Fibroblast of gingiva (primary cell): Measurements from ENCODE around the gene SLC38A9.
"Not testable (repeated sequence)": the region's sequence is repeated elsewhere in the genome, so short reads cannot be mapped to it uniquely, and the experiment has no call there.

ENCODE experiments used
- DNase-seq: peaks from one replicate; pipeline ENCODE4 v3.0.0-alpha.2; 2011; ENCODE audit warnings: low read depth

SLC38A9 gene

DNA sequence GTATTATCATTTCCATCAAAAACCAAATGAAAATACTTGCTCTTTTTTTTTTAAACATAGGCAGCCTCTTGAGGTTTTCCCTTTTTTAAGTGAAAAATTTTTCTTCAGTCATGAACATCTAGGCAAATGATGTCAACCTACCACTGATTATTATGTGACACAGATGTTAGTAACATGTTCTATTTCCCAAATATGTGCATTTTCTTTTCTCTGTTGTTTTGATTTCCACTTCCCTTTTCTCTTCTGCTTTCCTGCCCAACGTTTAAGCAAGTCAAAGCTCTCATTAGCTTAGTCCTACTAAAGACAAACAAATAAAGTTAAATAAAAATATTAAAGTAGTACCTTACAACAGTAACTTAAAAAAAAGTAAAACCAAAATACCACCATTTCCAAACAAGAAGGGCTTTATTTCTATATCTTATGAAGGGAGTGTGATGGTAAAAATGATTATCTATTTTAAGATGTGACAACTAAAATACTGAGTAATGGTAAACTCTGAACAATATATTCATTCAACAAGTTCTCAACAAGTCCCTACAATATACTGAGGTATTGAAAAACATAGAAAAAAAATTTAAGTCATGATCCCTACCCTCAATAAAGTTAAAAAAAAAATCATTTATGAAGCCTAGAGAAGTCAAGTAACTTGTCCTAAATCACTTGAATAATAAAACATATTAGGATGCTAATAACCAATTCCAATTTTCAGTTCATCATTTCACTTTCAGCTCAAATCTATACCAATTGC lies 9.4 kb downstream of the SLC38A9 start:
- DNase-seq = no peak

DNA sequence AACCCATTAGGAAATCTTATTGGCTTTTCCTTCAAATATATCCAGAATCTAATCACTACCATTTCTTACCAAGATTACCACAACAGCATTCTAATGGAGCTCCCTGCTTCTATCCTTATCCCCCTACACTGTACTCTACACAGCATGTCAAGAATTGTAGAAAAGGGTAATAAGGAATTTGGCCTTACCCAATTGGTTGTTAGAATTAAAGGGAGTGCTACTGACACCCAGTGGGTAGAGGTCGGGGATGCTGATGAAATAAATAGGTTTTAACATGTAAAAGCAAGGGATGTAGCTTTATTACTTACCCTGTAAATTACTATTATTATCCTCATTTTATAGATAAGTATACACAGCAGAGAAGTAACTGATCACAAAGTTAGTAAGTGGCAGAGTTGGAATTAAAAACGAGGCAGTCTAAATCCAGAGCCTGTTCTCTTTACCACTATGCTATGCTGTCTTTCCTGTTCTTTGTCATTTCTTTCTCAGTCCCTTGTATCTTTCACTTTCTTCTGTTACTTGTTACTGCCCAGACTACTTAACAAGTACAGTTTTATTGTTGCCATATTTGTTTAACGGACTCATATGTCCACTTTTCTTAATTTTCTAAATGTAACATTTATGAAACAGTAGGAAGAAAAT lies 10.5 kb downstream of the SLC38A9 start:
- DNase-seq = no peak

DNA sequence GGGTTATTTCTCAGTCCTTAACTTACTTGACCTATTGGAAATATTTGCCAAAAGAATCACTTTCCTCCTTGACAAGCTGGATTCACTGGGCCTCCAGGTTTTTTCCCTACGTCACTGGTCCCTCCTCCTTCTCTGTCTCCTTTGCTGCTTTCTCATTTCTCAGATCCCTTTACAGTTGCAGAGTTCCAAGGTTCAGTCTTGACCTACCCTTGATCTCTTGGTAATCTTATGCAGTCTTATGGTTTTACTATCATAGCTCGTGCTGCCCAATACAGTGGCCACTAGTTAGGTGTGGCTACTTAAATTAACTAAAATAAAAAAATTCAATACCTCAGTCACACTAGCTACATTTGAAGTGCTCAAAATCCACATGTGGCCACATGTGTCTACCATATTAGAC lies 11.4 kb downstream of the SLC38A9 start:
- DNase-seq = no peak

DNA sequence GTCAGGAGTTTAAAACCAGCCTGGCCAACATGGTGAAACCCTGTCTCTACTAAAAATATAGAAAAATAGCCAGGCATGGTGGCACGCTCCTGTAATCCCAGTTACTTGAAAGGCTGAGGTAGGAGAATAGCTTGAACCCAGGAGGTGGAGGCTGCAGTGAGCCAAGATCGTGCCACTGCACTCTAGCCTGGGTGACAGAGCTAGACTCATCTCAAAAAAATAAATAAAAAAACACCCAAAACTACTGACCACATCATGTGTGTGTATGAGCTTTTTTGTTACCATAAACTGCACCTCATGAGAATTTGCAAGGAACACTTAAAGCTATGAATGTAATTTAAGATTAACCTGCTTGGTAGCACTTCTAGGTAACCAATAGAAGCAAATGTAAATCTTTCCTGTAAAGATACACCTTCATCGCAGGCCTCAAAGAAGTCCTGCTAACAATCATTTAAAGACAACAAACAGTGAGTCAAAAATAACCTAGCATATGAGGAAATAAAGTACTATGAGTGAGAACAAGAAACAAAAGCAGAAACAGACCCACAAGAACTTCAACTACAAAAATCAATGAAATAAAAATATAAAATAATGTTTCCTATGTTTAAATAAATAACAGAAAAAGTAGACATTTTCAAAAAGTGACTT lies 13.0 kb downstream of the SLC38A9 start:
- no peak for DNase-seq

DNA sequence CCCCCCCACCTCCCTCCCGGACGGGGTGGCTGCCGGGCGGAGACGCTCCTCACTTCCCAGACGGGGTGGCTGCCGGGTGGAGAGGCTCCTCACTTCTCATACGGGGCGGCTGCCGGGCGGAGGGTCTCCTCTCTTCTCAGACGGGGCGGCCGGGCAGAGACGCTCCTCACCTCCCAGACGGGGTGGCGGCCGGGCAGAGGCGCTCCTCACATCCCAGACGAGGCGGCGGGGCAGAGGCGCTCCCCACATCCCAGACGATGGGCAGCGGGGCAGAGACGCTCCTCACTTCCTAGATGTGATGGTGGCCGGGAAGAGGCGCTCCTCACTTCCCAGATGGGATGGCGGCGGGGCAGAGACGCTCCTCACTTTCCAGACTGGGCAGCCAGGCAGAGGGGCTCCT lies 15.4 kb downstream of the SLC38A9 start:
- DNase-seq = not testable (repeated sequence)

DNA sequence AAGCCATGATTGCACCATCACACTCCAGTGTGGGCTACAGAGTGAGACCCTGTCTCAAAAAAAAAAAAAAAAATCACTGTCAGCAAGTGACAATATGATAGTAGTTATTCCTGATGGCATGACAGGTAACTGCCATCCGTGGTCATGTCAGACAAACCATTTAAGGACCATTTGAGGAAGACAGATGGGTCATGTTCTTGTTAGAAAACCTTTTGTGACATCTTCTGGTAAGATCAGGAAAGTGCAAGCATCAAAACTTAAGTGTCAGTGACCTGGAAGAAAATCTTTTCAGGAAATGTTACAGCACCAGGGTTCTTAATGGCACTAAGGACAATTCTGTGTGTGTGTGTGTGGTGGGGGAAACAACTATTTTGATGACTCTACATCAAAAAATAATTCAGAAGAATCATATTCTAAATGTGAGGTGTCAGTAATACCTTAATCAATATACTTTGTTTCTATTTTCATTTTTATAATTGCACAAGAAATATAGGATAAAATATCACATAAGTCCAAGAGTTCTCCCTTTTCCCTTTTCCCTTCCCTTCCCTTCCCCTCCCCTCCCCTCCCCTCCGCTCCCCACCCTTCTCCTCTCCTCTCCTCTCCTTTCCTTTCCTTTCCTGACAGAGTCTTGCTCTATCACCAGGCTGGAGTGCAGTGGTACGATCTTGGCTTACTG lies 17.8 kb downstream of the SLC38A9 start:
- DNase-seq = peak; percentile 37

DNA sequence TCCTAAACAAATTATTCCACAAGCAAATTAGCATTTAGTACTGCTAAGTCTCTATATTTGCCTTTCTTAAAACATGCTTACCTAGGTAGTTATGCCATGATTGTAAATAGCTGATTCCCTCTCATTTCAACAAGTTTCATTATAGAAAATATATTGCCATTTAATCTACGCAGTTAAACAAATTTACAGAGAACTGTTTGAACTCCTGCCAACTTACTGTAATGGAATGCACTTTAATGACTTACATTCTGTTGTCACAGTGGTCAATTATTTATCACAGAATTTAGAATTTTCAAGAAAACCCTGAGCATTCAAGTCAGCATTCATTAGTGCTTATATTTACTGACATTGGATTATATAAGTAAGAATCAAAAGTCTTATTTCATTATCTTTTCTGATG lies 19.6 kb downstream of the SLC38A9 start:
- no peak for DNase-seq

DNA sequence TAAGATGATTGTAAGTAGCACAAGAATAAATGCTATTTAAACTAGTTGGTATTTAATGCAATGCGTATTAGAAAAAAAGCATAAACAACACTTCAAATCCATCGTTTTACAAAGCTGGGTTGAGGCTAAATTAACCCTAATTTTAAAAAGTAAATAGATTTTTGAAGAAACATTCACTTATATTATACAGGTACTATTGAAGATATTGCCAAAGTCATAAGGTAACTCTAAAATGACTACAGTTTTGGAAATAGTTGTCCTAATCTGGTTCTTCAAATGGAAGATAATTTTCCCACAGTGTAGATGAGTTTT lies 20.1 kb downstream of the SLC38A9 start:
- no peak for DNase-seq

DNA sequence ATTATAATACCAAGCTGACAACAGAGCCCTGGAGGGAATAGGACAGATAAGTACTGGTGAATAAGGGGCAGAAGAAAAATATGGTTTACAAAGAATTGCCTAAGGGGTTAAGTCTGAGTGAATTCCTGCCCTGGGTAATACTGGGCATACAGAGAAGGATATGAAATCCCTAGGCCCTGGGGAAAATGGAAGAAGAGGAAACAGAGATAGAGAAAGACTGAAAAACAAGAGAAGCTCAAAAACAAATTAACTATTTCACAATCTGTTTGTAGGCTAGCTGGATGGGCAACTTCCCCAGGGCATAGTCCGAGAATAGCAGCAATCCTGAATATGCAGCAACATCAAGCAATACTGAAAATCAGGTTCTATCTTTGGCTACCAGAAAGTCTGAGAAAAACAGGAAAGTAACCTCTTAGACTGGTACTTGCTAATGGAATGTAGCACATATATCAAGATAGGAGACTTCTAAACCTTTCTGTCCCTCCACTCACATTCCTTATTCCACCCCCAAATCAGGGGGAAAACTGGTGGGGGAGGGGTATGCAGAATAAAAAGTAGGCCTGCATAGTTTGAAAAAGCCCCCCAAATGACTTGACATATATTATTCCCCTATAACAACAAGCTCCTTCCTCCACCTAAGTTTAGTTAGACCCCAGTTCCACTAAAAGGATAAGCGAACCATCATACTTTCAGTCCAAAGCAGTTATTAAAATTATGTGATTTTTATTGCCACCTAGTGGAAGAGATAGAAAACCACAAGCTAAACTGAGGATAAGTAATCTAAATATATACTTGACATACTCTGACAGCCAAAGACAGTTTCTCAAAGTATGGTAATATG lies 20.6 kb downstream of the SLC38A9 start:
- peak; percentile 72 for DNase-seq

DNA sequence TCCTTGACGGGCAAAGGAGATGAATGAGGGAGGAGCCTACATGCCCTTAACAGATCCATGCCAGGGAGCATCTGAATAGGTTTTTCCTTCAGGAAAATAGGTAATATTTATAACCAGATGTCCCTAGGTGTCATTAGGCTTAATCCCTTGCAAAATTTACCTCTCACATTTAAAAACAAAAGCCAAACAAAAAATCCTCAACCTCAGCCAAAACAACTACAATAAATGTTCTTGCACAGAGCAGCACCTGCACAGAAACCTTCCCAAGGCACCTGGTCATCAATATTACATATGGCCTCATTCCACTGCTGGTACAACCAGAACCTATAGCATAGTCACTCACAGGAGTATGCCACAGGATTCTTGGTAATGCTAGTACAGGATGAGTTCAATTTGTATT lies 30.1 kb downstream of the SLC38A9 start:
- DNase-seq = no peak

DNA sequence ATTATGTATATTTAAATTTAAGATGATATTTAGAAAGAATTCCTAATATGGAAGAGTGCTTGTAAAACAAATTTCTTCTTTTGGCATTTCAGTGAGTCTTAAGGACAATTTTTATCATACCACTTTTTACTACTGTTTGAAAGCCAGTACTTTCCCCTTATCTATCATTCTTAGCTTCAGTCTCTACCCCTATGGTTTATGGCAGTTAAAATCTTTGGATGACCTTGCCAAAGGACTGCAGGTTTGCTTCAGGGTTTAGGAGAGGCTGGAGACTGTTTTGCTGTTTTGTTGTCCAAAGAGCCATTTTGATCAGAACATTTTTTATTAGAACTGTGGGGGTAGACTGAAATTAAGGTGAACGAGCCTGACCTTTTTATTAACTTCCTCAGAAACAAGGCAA lies 30.8 kb downstream of the SLC38A9 start:
- no peak for DNase-seq

DNA sequence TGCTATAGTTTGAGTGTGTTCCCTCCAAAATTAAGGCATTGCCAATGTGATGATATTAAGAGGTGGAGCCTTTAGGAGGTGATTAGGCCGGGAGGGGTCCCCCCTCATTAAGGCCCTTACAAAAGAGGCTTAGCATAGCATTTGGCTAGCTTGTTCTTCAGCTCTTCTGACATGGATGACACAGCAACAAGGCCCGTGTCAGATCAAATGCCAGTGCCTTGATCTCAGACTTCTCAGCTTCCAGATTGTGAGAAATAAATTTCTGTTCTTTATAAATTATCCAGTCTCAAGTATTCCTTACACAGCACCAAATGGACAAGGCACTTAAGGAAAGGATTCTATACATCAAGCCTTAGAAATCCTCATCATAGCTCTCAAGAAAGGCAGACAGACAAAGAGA lies 31.8 kb downstream of the SLC38A9 start:
- DNase-seq = no peak

DNA sequence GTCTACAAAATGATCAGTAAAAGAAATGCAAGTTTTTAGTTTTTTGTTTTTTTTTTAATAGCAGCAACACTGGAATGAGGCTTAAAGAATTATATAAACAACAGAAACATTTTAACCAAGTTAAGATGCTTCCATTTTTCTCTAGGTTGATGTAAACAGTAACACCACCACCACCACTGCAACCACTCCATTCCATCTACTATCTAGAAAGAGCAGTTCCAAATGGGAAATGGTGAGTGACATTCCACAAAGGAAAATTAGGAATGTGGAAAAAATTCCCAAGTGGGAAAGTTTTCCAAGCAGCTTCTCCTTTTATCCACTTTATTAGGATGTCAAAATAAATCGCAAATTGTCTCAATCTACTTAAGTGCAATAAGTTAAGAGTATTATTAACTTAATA lies 32.6 kb downstream of the SLC38A9 start:
- DNase-seq = no peak

DNA sequence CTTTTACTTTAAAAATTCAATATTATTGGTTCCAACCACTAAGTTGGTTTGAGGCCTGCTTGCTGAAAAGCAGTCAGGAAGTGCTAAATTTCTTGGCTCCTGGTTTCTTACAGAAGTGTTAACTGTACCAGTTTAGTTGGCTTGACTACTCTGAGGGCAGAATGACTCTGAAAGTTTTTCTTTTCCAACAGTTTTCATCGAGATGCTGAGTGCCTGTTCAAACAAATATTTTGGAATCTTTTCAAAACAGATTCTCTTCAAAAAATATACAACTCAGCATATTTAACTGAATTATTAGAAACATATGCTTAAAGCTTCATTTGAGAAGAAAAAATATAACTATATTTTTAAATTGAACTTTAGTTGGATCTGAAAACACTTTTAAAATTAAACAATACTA lies 37.0 kb downstream of the SLC38A9 start:
- DNase-seq = peak; percentile 69

DNA sequence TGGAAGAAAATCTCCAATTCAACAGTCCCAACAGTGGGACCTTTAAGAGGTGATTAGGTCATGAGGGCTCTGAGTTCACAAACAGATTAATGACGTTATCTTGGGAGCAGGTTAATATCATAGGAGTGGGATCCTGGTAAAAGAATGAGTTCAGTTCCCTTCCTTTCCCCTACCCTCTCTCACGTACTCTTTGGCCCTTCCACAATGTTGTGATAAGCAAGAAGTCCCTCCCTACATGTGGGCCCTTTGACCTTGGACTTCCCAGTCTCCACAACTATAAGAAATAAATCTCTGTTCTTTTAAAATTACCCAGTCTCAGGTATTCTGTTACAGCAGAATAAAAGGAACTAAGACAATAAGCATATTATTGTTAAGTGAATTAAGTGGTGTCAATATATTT lies 37.8 kb downstream of the SLC38A9 start:
- no peak for DNase-seq

DNA sequence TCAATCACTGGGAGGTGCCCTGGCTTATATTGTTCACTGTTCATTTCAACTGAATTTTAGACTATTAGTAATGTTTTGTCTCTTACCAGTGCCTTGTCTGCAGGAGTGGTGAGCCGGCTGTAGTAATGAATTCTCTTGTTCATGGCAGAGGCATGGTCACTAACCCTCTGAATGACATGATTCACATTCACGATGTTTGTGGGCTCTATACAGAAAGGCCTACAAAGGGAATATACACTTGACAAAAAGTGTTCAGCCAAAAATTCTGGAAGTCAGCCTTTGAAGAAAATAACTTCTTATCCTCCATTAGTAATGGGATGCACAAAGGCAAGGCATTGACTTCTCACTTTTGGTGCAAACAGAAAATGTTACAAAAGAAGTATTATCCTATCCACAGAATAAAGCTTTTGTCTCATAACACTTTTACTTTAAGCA lies 39.6 kb downstream of the SLC38A9 start:
- no peak for DNase-seq

DNA sequence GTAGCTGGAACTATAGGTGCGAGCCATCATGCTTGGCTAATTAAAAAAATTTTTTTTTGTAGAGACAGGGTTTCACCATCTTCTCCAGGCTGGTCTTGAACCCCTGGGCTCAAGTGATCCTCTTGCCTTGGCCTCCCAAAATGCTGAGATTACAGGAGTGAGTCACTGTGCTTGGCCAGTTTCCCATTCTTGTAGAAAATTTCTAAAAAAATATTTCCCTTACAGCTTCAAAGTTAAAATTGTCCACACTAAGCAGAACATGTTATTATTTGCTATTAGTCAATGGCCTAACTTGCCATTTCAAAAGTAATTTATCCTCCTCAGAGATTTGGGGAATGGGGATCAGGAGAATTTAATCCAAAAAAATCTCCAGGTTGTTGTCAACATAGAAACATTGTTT lies 40.1 kb downstream of the SLC38A9 start:
- DNase-seq = no peak

DNA sequence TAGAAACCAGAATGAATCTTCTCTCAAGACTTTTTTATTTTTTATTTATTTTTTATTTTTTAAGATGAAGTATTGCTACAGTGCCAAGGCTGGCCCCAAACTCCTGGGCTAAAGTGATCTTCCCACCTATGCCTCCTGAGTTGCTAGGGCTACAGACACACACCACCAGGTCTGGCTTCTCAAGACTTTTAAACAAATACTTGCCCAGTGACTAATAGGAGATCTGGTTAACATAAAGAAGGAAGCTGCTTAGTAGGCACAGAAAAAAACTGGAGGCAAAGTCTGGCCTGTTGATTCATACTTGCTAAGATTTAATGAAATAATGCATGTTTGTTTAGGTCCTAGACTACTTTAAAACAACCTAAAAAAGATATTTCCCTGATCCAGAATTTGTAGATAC lies 43.8 kb downstream of the SLC38A9 start:
- DNase-seq = peak; percentile 68

DNA sequence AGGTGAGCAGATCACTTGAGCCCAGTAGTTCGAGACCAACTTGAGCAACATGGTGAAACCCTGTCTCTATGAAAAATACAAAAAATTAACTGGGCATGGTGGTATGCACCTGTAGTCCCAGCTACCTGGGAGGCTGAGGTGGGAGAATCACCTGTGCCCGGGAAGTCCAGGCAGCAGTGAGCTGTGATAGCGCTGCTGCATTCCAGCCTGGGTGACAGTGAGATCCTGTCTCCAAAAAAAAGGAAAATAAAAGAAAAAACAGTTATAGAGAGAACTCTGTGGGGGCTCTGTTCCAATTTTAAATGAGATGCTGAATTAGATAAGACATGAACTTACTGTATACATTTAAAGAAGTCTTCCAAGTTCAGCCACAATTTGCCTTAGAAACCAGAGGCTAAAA lies 44.2 kb downstream of the SLC38A9 start:
- no peak for DNase-seq

DNA sequence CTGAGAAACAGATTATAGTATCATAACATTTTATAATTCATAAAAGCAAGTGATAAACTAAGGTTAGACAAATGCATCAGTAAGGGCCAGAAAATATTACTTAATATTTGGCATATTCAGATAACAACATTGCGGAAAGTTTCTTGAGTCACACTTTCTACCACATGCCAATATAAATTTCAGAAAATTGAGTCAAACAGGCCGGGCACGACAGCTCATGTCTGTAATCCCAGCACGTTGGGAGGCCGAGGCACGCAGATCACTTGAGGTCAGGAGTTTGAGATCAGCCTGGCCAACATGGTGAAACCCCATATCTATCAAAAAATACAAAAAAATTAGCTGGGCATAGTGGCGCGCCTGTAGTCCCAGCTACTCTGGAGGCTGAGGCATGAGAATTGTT lies 47.1 kb downstream of the SLC38A9 start:
- DNase-seq = peak; percentile 9

DNA sequence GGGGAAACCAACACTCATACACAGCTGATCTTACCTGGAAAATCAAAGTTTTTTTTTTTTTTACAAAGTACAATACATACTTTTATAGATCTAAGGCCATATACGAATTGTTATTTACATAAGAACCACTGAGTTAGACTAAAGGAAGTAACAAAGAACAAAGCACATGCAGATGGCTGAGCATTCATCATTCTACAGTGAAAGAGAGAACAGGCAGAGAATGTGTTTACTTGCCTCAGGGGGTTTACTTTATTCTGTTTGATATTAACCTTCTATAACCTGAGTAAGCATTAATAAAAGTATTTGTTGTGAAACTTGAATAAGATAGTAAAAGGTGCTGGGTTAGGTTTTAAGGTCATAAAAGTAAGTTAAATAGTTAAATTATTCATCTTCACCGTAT lies 54.7 kb downstream of the SLC38A9 start:
- no peak for DNase-seq

DNA sequence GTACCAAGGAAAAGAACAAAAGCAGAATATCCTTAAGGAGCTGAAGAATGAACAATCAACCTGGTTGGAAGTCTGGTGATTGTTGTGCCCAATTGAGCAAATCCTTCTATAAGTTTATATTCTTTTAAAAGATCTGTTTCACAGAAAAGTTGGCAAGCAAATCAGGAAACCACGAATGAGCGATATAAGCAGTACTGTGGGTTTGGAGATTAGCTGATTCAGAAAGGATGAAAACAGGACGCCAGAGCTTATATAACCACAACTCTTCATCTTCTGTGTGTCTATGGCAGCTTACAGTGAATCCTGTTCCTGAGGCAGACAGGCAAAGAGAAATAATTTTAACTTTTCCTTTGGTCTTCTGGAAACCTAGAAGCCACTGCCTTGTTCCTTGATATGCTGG lies 61.7 kb downstream of the SLC38A9 start:
- DNase-seq = no peak
